Measurements from ENCODE around the gene TSPAN5.

Gene TSPAN5

DNA sequence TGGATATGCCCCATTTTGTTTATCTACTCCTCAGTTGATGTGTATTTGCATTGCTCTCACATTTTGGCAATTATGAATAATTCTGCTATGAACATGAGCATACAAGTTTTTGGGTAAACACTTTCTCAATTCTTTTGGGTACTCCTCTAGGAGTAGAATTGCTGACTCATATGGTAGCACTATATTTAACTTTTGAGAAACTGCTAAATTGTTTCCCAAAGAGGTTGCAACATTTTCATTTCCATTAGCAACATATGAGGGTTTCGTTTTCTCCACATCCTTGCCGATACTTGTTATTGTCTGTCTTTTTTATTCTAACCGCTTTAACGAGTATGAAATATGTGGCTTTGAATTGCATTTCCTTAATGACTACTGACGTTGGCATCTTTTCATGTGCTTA is 185.4 kb downstream of the TSPAN5 start:
- TF ChIP-seq, protein P1, sequence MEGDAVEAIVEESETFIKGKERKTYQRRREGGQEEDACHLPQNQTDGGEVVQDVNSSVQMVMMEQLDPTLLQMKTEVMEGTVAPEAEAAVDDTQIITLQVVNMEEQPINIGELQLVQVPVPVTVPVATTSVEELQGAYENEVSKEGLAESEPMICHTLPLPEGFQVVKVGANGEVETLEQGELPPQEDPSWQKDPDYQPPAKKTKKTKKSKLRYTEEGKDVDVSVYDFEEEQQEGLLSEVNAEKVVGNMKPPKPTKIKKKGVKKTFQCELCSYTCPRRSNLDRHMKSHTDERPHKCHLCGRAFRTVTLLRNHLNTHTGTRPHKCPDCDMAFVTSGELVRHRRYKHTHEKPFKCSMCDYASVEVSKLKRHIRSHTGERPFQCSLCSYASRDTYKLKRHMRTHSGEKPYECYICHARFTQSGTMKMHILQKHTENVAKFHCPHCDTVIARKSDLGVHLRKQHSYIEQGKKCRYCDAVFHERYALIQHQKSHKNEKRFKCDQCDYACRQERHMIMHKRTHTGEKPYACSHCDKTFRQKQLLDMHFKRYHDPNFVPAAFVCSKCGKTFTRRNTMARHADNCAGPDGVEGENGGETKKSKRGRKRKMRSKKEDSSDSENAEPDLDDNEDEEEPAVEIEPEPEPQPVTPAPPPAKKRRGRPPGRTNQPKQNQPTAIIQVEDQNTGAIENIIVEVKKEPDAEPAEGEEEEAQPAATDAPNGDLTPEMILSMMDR (IDR thresholded peaks at IDR 0.05; ENCODE audit: borderline replicate concordance, control extremely low read depth, extremely low read depth, insufficient read depth, missing control alignments) = no peak
- in situ Hi-C loops (cut with MboI; ENCODE audit: low sequenced_read_pairs, unreplicated experiment) = no loop called here
- no peak for DNase-seq (ENCODE audit: low spot score)

DNA sequence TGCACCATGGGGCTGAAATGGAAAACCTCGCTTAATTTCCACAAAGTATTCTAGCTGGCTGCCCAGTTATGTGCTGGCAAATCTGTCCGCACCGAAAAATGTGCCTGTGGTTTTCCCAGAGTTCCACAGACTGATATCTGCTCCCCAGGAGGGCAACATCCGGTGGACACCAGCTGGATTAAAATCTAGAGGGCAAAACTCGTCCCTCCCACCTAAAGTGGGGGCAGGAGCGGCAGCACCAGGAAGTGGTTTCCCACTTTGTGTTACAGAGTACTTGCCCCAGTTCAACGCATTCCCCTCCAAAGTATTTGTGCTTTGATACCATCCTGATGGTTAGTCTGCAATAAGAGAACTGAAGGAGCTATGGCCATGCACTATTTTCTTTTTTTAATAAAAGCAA is 187.6 kb downstream of the TSPAN5 start:
- DNase-seq (ENCODE audit: low spot score) = no peak
- in situ Hi-C loops (cut with MboI; ENCODE audit: low sequenced_read_pairs, unreplicated experiment) = no loop called here
- TF ChIP-seq, protein P1 (IDR thresholded peaks at IDR 0.05; ENCODE audit: borderline replicate concordance, control extremely low read depth, extremely low read depth, insufficient read depth, missing control alignments) = no peak

DNA sequence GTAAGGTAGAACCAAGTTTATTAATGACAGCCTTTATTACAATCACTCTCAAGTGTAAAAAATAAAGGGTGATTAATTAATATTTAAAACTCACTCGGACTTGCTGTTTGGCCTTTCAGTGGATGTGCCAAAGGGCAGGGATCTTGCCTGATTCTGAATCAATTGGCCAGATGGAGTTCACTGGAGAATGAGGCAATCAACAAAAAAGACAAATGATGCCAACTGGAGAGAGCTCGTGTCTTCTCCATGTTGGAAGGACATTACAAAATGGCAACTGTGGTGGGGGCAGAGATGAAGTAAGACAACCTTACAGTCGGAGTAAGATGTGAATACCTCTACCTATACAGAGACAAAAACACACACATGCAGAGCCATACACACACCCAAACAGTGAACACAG is 188.0 kb downstream of the TSPAN5 start:
- TF ChIP-seq, protein P1 (IDR thresholded peaks at IDR 0.05; ENCODE audit: borderline replicate concordance, control extremely low read depth, extremely low read depth, insufficient read depth, missing control alignments) = no peak
- no peak for DNase-seq (ENCODE audit: low spot score)
- in situ Hi-C loops (cut with MboI; ENCODE audit: low sequenced_read_pairs, unreplicated experiment) = no loop called here

DNA sequence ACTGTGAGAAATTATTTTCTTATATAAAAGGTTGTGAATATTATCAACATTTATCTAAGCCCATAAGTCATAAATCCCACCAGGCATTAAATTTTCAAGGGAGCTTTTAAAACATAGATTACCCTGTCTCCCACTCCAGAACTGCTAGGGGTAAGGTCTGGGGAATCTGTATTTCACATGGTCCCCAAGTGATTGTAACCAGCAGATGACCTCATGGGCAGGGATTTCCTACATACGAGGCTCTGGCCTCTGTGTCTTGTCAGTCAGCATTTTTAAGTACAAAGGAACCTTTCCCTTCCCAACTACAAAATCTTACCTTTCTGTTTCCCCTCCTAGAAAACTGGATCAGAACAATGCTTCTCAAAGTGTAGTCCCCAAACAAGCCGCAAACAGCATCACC is 188.6 kb downstream of the TSPAN5 start:
- TF ChIP-seq, protein P1 (IDR thresholded peaks at IDR 0.05; ENCODE audit: borderline replicate concordance, control extremely low read depth, extremely low read depth, insufficient read depth, missing control alignments) = no peak
- in situ Hi-C loops (cut with MboI; ENCODE audit: low sequenced_read_pairs, unreplicated experiment) = no loop called here
- DNase-seq (ENCODE audit: low spot score) = no peak

DNA sequence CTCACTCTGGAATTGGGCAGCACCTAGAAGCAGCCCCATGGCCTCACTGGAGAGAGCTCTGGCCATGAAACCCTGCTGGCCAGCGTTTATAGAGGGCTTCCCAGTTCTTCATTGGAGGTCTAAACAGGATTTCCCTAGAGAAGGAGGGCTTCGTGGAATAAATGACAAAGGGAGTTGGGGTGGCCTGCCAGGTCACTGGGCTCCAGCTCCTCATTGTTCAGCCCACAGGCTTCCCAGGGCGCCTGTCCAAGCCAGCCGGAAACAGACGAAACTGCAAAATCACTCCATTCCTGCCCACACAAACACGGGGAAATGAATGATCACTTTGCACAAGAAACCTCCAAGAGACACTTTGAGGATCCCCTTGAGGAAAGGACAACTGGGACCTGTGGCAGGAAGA is 189.7 kb downstream of the TSPAN5 start:
- TF ChIP-seq, protein P1 (IDR thresholded peaks at IDR 0.05; ENCODE audit: borderline replicate concordance, control extremely low read depth, extremely low read depth, insufficient read depth, missing control alignments) = no peak
- in situ Hi-C loops (cut with MboI; ENCODE audit: low sequenced_read_pairs, unreplicated experiment) = no loop called here
- DNase-seq (ENCODE audit: low spot score) = no peak

DNA sequence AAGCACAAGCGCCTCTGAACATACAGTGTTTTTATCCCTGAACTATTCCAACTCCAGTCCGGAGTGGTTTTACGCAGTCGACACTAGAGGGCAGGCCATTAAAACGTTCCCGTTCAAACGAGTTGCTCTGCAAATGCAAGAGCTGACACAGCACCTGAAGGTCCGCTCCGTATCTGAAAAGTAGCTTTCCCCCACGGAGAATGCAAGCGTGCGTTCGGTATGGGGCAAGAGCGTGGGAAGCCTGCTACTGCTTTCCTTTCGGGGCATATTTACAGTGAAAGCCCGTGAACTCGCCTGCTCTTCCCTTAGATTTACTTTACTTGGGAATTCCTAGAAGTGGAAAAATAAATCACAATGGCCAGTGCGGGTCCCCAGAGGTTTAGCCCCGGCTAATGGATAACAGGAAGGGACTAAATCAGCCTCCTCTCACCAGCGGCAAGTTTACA is 190.8 kb downstream of the TSPAN5 start:
- peak; percentile 75 for DNase-seq (ENCODE audit: low spot score)
- in situ Hi-C loops (cut with MboI; ENCODE audit: low sequenced_read_pairs, unreplicated experiment) = no loop called here
- TF ChIP-seq, protein P1 (IDR thresholded peaks at IDR 0.05; ENCODE audit: borderline replicate concordance, control extremely low read depth, extremely low read depth, insufficient read depth, missing control alignments) = peak; percentile 79
